Regular cardiac myocyte (primary cell): ENCODE data around the gene AFG3L2. TPM values are rescaled to one million over a fixed set of nuclear protein-coding genes. Genes with fewer than 3 reads are reported as not detected.

Experiments used
- total RNA-seq: library from RNA; depleted of rRNA; stranded (reverse); fragments of >200 nt; gene quantifications from 2 replicates; pipeline ENCODE4 v1.2.3, GENCODE V29; 2014

The AFG3L2 gene
- 39.7 and 50.6 TPM in 2 replicates for total RNA-seq

GRCh38 chr18:12376754-12377555 lies at the start of gene AFG3L2:
Gene AFG3L2, minus strand, starts transcription at chr18:12377227. Its CDS starts 145 bp downstream, at chr18:12377082.

GRCh38 chr18:12307701-12308385 lies 69.2 kb downstream of the AFG3L2 start, which contains the start of gene TUBB6:
Gene TUBB6, plus strand, starts transcription at chr18:12308241. Its CDS starts 52 bp downstream, at chr18:12308293.

Other genes starting within 250 kb of the AFG3L2 start
- 0.58 TPM in 1 of 2 replicates, not detected in the other for gene CIDEA, start 122.9 kb downstream of the AFG3L2 start, total RNA-seq
- gene TUBB6, start 69.0 kb downstream of the AFG3L2 start, total RNA-seq = 680 and 1,374 TPM in 2 replicates
- 2.1 and 8.2 TPM in 2 replicates for gene PRELID3A, start 30.7 kb upstream of the AFG3L2 start, total RNA-seq